IMR-90 (cell line): ENCODE measurements around the gene PRKG2. TPM values are rescaled to one million over a fixed set of nuclear protein-coding genes. Genes with fewer than 3 reads are reported as not detected.

Experiments
- ATAC-seq: fragments of 200-7000 bp; cut with Tn5 transposase; 2 replicates; pipeline ENCODE4 v1.9.1; 2020; ENCODE audit warnings: low read depth, mild to moderate bottlenecking, moderate library complexity
- BruUV-seq: library from RNA; stranded (reverse); fragments of 400-500 nt; replicated peaks from 2 replicates; lab custom pipeline; 2021; lab: Mats Ljungman, UMichigan
- CTCF ChIA-PET: fragments of 300-600 bp; formaldehyde crosslinking; extraction: SDS; loops from one replicate; lab custom pipeline; 2021; ENCODE audit warnings: antibody characterized with exemption; lab: Yijun Ruan, JAX
- POLR2A ChIA-PET: fragments of 300-600 bp; sonication (Branson Sonifier 250); formaldehyde crosslinking; loops from one replicate; lab custom pipeline; 2022; ENCODE audit warnings: antibody characterized with exemption; ENCODE audit not compliant: unreplicated experiment; lab: Charles Lee
- DNase-seq: peaks from one replicate; pipeline ENCODE4 v3.0.0; 2013
- H2AFZ ChIP-seq: replicated peaks from 2 replicates; pipeline ENCODE3; 2013; ENCODE audit warnings: low read length, mild to moderate bottlenecking; ENCODE audit not compliant: poor library complexity
- H2AK5ac ChIP-seq: 2 replicates; pipeline ENCODE4 v1.6.1; 2013; ENCODE audit warnings: low read depth, low read length, inconsistent platforms
- H2AK9ac ChIP-seq: replicated peaks from 2 replicates; pipeline ENCODE3; 2013; ENCODE audit warnings: mild to moderate bottlenecking, low read depth, low read length, moderate library complexity; ENCODE audit not compliant: poor library complexity
- H2BK120ac ChIP-seq: 2 replicates; pipeline ENCODE4 v1.6.1; 2013; ENCODE audit warnings: low read depth, low read length, inconsistent platforms
- H2BK15ac ChIP-seq: 3 replicates; pipeline ENCODE4 v1.6.1; 2013; ENCODE audit warnings: low read depth, low read length, inconsistent platforms
- H2BK20ac ChIP-seq: 2 replicates; pipeline ENCODE4 v1.6.1; 2013; ENCODE audit warnings: low read depth, mild to moderate bottlenecking, inconsistent platforms, low read length, moderate library complexity
- H2BK5ac ChIP-seq: 2 replicates; pipeline ENCODE4 v1.6.1; 2013; ENCODE audit warnings: mild to moderate bottlenecking, low read depth, low read length, inconsistent platforms; ENCODE audit not compliant: poor library complexity, severe bottlenecking
- H3K14ac ChIP-seq: replicated peaks from 2 replicates; pipeline ENCODE4 v1.6.1; 2013; ENCODE audit warnings: low read depth, low read length, inconsistent platforms
- H3K18ac ChIP-seq: 2 replicates; pipeline ENCODE4 v1.6.1; 2013; ENCODE audit warnings: low read depth, low read length, control low read depth
- H3K23ac ChIP-seq: 2 replicates; pipeline ENCODE4 v1.6.1; 2013; ENCODE audit warnings: low read depth, low read length, inconsistent platforms
- H3K27ac ChIP-seq: 2 replicates; pipeline ENCODE4 v1.5.1; 2013; ENCODE audit warnings: mild to moderate bottlenecking, control low read depth, low read length; ENCODE audit not compliant: insufficient read depth
- H3K27me3 ChIP-seq: 2 replicates; pipeline ENCODE4 v1.6.1; 2013; ENCODE audit warnings: low read length; ENCODE audit not compliant: control insufficient read depth, insufficient read depth
- H3K36me3 ChIP-seq: 2 replicates; pipeline ENCODE4 v1.6.1; 2013; ENCODE audit warnings: low read length, mixed read lengths; ENCODE audit not compliant: control insufficient read depth, insufficient read depth
- H3K4ac ChIP-seq: 2 replicates; pipeline ENCODE4 v1.6.1; 2013; ENCODE audit warnings: low read depth, low read length, inconsistent platforms
- H3K4me1 ChIP-seq: 2 replicates; pipeline ENCODE4 v1.6.1; 2013; ENCODE audit warnings: low read length, mixed read lengths; ENCODE audit not compliant: control insufficient read depth, insufficient read depth
- H3K4me2 ChIP-seq: 2 replicates; pipeline ENCODE4 v1.6.1; 2013; ENCODE audit warnings: low read depth, mild to moderate bottlenecking, control low read depth, low read length, moderate library complexity
- H3K4me3 ChIP-seq: 2 replicates; pipeline ENCODE4 v1.5.1; 2013; ENCODE audit warnings: low read depth, mild to moderate bottlenecking, control low read depth, low read length, moderate library complexity; ENCODE audit not compliant: insufficient read depth
- H3K56ac ChIP-seq: 2 replicates; pipeline ENCODE4 v1.6.1; 2013; ENCODE audit warnings: low read length, inconsistent platforms; ENCODE audit not compliant: insufficient read depth; ENCODE audit errors: extremely low read depth
- H3K79me1 ChIP-seq, 2 experiments: 2 replicates each; pipeline ENCODE4 v1.6.1; 2013; ENCODE audit warnings: low read length in 2 of 2, inconsistent platforms in 1 of 2, low read depth in 1 of 2
- H3K9ac ChIP-seq: 2 replicates; pipeline ENCODE4 v1.6.1; 2013; ENCODE audit warnings: low read depth, low read length, control low read depth
- H3K9me1 ChIP-seq: 2 replicates; pipeline ENCODE4 v1.6.1; 2013; ENCODE audit warnings: low read length, inconsistent platforms; ENCODE audit not compliant: insufficient read depth
- H3K9me3 ChIP-seq: 2 replicates; pipeline ENCODE4 v1.6.1; 2013; ENCODE audit warnings: low read length; ENCODE audit not compliant: control insufficient read depth, insufficient read depth
- H4K20me1 ChIP-seq: 2 replicates; pipeline ENCODE4 v1.6.1; 2013; ENCODE audit warnings: low read length, inconsistent platforms; ENCODE audit not compliant: insufficient read depth
- H4K5ac ChIP-seq: 2 replicates; pipeline ENCODE4 v1.6.1; 2013; ENCODE audit warnings: mild to moderate bottlenecking, low read depth, low read length, control low read depth
- H4K8ac ChIP-seq, 2 experiments: 2 replicates each; pipeline ENCODE4 v1.6.1; 2013; ENCODE audit warnings: low read depth in 2 of 2, low read length in 2 of 2, control low read depth in 1 of 2, inconsistent platforms in 1 of 2
- H4K91ac ChIP-seq: 2 replicates; pipeline ENCODE4 v1.6.1; 2013; ENCODE audit warnings: low read depth, low read length, inconsistent platforms; ENCODE audit not compliant: insufficient read depth
- BHLHE40 ChIP-seq: fragments of 150-350 bp; IDR thresholded peaks from 2 replicates; pipeline ENCODE4 v1.6.1; 2016; ENCODE audit warnings: mild to moderate bottlenecking, low read depth, low read length
- CEBPB ChIP-seq: IDR thresholded peaks from 2 replicates; pipeline ENCODE4 v1.6.1; 2012; ENCODE audit warnings: low read depth, low read length, improper control_type of control experiment
- CHD1 ChIP-seq: IDR thresholded peaks from 2 replicates; pipeline ENCODE4 v1.6.1; 2012; ENCODE audit warnings: low read depth, low read length, improper control_type of control experiment
- FOS ChIP-seq: fragments of 150-350 bp; IDR thresholded peaks from 2 replicates; pipeline ENCODE4 v1.6.1; 2016; ENCODE audit warnings: low read depth, low read length
- MAFK ChIP-seq: IDR thresholded peaks from 2 replicates; pipeline ENCODE4 v1.6.1; 2012; ENCODE audit warnings: low read depth, low read length, improper control_type of control experiment
- MAZ ChIP-seq: IDR thresholded peaks from 2 replicates; pipeline ENCODE4 v1.6.1; 2012; ENCODE audit warnings: low read depth, mild to moderate bottlenecking, low read length, improper control_type of control experiment, moderate library complexity, borderline replicate concordance
- MXI1 ChIP-seq: IDR thresholded peaks from 2 replicates; pipeline ENCODE4 v1.6.1; 2012; ENCODE audit warnings: low read depth, mild to moderate bottlenecking, low read length, moderate library complexity, borderline replicate concordance
- NFE2L2 ChIP-seq: fragments of 150-350 bp; IDR thresholded peaks from 2 replicates; pipeline ENCODE4 v1.6.1; 2016; ENCODE audit warnings: low read depth, mild to moderate bottlenecking, low read length
- RAD21 ChIP-seq: IDR thresholded peaks from 2 replicates; pipeline ENCODE4 v1.6.1; 2012; ENCODE audit warnings: low read length, improper control_type of control experiment
- RFX5 ChIP-seq: IDR thresholded peaks from 2 replicates; pipeline ENCODE4 v1.8.0; 2012; ENCODE audit warnings: low read depth, mild to moderate bottlenecking, low read length, moderate library complexity
- WGBS, 2 experiments: methylation state at CpG; one replicate each; pipeline versions ENCODE4 v1.1.5 to v1.1.7; 2013; ENCODE audit warnings: missing lambda C conversion rate in 2 of 2; ENCODE audit not compliant: insufficient read length in 1 of 2; ENCODE audit errors: extremely low coverage in 2 of 2; 5-methylcytosine and 5-hydroxymethylcytosine counted together
- dilution Hi-C: fragments of 300-500 bp; cut with HindIII; formaldehyde crosslinking; loops from one replicate; pipeline ENCODE4 v1.14.3; 2018; ENCODE audit warnings: low sequenced_read_pairs; ENCODE audit not compliant: unreplicated experiment
- in situ Hi-C: fragments of 300-500 bp; cut with MboI; formaldehyde crosslinking; loops from 3 replicates; pipeline ENCODE4 v1.14.3; 2019; ENCODE audit warnings: low sequenced_read_pairs, inconsistent platforms, mixed read lengths
- intact Hi-C: fragments of 100-400 bp; cut with micrococcal nuclease; formaldehyde crosslinking; loops from 2 replicates; pipeline ENCODE4 v1.10.0; 2022
- polyA plus RNA-seq, 3 experiments: library from polyadenylated mRNA; depleted of rRNA; stranded (reverse); fragments of >200 nt; gene quantifications; 2 replicates each; pipeline ENCODE4 v1.2.3, GENCODE V29; 2012; ENCODE audit warnings: low replicate concordance in 1 of 3
- total RNA-seq: library from RNA; depleted of rRNA; stranded (reverse); fragments of >200 nt; gene quantifications from 2 replicates; pipeline ENCODE4 v1.2.3, GENCODE V29; 2012
- TF ChIP-seq, protein P1 (sequence below): fragments of 150-350 bp; IDR thresholded peaks from 2 replicates; pipeline ENCODE4 v1.6.1; 2017; ENCODE audit warnings: mild to moderate bottlenecking, antibody characterized with exemption, low read length, low read depth

PRKG2 gene
- total and polyA plus RNA-seq, 2 of the 4 experiments (the other 2 are of a cell fraction), result 0.44 to 2.0 TPM

DNA sequence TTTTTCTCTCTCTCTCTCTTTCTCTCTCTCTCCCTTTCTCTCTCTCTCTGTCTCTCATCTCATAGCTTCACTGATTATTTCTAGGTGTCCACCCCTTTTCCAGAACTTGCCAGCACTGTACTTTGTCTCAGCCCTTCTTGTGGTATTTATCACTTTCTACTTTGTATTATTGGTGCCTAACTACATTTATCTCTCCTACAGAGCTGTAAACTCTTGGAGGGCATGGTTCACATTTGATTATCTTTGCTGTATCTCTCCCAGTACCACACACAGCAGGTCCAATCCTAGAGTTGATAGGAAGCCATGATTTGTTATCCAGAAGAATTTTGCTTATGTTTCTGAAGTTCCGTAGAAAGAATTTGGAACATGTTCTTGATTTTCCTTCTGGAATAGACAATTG is 5.2 kb upstream of the PRKG2 start:
- DNase-seq (no peak), ATAC-seq (no peak)
- no peak overlapping the region for H2BK15ac ChIP-seq
- no peak overlapping the region for H4K5ac ChIP-seq
- intact Hi-C loops (no loop called here), in situ Hi-C loops (no loop called here), dilution Hi-C loops (no loop called here)
- H2BK120ac ChIP-seq, result no peak overlapping the region
- no peak overlapping the region for H3K4me3 ChIP-seq
- no peak overlapping the region for H2BK20ac ChIP-seq
- H3K23ac ChIP-seq, result no peak overlapping the region
- H3K9me1 ChIP-seq, result no peaks in the 10 kb centered on the region
- H2BK5ac ChIP-seq, result no peak overlapping the region
- H3K27ac ChIP-seq, result no peak overlapping the region
- H2AK5ac ChIP-seq, result no peak overlapping the region
- ChIA-PET POLR2A (no interaction called here), CTCF (interaction anchor here (0.6 kb wide), 1 partner anchor 11 kb away, joined by 3 read pairs; no protein-coding TSS in a partner anchor)
- no peak overlapping the region for H3K9ac ChIP-seq
- no peak overlapping the region for H4K8ac ChIP-seq
- TF ChIP-seq FOS (no peak), CEBPB (no peak), BHLHE40 (no peak), NFE2L2 (no peak), RFX5 (no peak), CHD1 (no peak), MAFK (no peak), MXI1 (no peak), RAD21 (no peak), MAZ (no peak)
- TF ChIP-seq, protein P1, sequence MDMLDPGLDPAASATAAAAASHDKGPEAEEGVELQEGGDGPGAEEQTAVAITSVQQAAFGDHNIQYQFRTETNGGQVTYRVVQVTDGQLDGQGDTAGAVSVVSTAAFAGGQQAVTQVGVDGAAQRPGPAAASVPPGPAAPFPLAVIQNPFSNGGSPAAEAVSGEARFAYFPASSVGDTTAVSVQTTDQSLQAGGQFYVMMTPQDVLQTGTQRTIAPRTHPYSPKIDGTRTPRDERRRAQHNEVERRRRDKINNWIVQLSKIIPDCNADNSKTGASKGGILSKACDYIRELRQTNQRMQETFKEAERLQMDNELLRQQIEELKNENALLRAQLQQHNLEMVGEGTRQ, result no peak
- no peak overlapping the region for H3K18ac ChIP-seq
- H3K27me3 ChIP-seq, result no peaks in the 10 kb centered on the region
- H3K4me2 ChIP-seq, result no peak overlapping the region
- no peak overlapping the region for H2AK9ac ChIP-seq
- no peak overlapping the region for H4K91ac ChIP-seq
- H3K56ac ChIP-seq, result no peak overlapping the region
- H3K4ac ChIP-seq, result no peak overlapping the region
- no peak overlapping the region for H2AFZ ChIP-seq
- H3K79me1 ChIP-seq, result no peaks in the 10 kb centered on the region
- no peaks in the 10 kb centered on the region for H4K20me1 ChIP-seq
- BruUV-seq, result no TSS peak
- H3K4me1 ChIP-seq, result peaks cover 2% of the 10 kb centered on the region; the same call in 1 of the 2 replicates
- H3K36me3 ChIP-seq, result no peaks in the 10 kb centered on the region
- H3K9me3 ChIP-seq, result no peaks in the 10 kb centered on the region
- WGBS, 2 experiments, result no CpG with 5 or more reads among the region's 1 CpG
- H3K14ac ChIP-seq, result no peak overlapping the region
